Tibial nerve (tissue), 4 donors: Measurements from ENCODE around the gene TEX101. TPM values are rescaled to one million over a fixed set of nuclear protein-coding genes. Genes with fewer than 3 reads are reported as not detected.

Source experiments
- DNase-seq, 2 donors: peaks; one replicate each; pipeline ENCODE4 v3.0.0-alpha.2; 2019; ENCODE audit warnings: low spot score in 2 of 2
- H3K27ac ChIP-seq, 4 donors: fragments of 200-600 bp; sonication (generic) in 3 of 4; one replicate each; pipeline ENCODE4 v1.5.1; 2017 to 2019; ENCODE audit warnings: mild to moderate bottlenecking in 1 of 4
- H3K27me3 ChIP-seq, 2 donors: fragments of 200-600 bp; sonication (generic) in 1 of 2; one replicate each; pipeline versions ENCODE4 v1.5.1 to v1.6.0; 2017 to 2019
- H3K36me3 ChIP-seq, 3 donors: fragments of 200-600 bp; sonication (generic); one replicate each; pipeline ENCODE4 v1.5.1; 2018 to 2019
- H3K4me1 ChIP-seq, 4 donors: fragments of 200-600 bp; sonication (generic) in 3 of 4; one replicate each; pipeline ENCODE4 v1.5.1; 2017 to 2019
- H3K4me3 ChIP-seq, 4 donors: fragments of 200-600 bp; sonication (generic) in 3 of 4; one replicate each; pipeline ENCODE4 v1.5.1; 2017 to 2019; ENCODE audit warnings: mild to moderate bottlenecking in 1 of 4, moderate library complexity in 1 of 4
- H3K9me3 ChIP-seq, 4 donors: fragments of 200-600 bp; sonication (generic) in 3 of 4; one replicate each; pipeline ENCODE4 v1.5.1; 2017 to 2019
- CTCF ChIP-seq, 5 experiments: fragments of 200-600 bp in 3 of 5; fragments of 450-650 bp in 2 of 5; sonication (generic) in 3 of 5; IDR thresholded peaks; one replicate each; pipeline ENCODE4 v1.5.1; 2016 to 2019; ENCODE audit warnings: antibody characterized with exemption in 5 of 5, mild to moderate bottlenecking in 3 of 5, moderate library complexity in 2 of 5
- EP300 ChIP-seq, 2 donors: sonication (generic); formaldehyde crosslinking; IDR thresholded peaks; one replicate each; pipeline ENCODE4 v1.6.1; 2017; ENCODE audit warnings: antibody characterized with exemption in 2 of 2, mild to moderate bottlenecking in 1 of 2
- POLR2A ChIP-seq, 2 donors: fragments of 450-650 bp; IDR thresholded peaks; one replicate each; pipeline ENCODE4 v1.6.1; 2017; ENCODE audit warnings: antibody characterized with exemption in 2 of 2, mild to moderate bottlenecking in 2 of 2, moderate library complexity in 2 of 2
- WGBS, 2 donors: methylation state at CpG; one replicate each; pipeline ENCODE4 v1.1.5; 2018; 5-methylcytosine and 5-hydroxymethylcytosine counted together
- total RNA-seq, 4 donors: library from RNA; depleted of rRNA; stranded (reverse); fragments of >200 nt; gene quantifications; one replicate each; pipeline ENCODE4 v1.1.0, GENCODE V29; 2016

Gene TEX101
- total RNA-seq, 4 donors from 2014 or later: not detected

DNA sequence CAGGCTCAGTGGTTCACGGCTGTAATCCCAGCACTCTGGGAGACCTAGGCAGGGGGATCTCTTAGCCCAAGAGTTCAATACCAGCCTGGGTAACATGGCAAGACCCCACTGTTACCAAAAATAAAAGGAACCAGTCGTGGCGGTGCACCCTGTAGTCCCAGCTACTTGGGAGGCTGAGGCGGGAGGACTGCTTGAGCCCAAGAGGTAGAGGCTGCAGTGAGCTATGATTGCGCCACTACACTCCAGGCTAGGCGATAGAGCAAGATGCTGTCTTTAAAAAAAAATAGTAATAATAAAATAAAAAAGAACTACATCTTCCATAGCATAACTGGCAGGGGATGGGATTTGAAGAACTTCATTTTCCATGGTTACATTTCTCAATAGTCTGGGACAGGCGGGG is 47.7 kb downstream of the TEX101 start:
- H3K27ac ChIP-seq: peak overlapping the region in 1 of 4 donors; percentile 88
- no peak for DNase-seq
- peaks cover 0 to 8% (median 0%) of the 10 kb centered on the region in 3 donors for H3K36me3 ChIP-seq
- H3K9me3 ChIP-seq: no peaks in the 10 kb centered on the region
- H3K4me1 ChIP-seq: peaks cover 0 to 22% (median 6%) of the 10 kb centered on the region in 4 donors
- no peak overlapping the region for H3K4me3 ChIP-seq
- 91 to 92% methylated on average over 7 of the region's 7 CpGs for WGBS, 2 donors
- no peaks in the 10 kb centered on the region for H3K27me3 ChIP-seq
- TF ChIP-seq EP300 (IDR thresholded peaks at IDR 0.05) (no peak), CTCF (IDR thresholded peaks at IDR 0.05) (no peak), POLR2A (IDR thresholded peaks at IDR 0.05) (no peak)

DNA sequence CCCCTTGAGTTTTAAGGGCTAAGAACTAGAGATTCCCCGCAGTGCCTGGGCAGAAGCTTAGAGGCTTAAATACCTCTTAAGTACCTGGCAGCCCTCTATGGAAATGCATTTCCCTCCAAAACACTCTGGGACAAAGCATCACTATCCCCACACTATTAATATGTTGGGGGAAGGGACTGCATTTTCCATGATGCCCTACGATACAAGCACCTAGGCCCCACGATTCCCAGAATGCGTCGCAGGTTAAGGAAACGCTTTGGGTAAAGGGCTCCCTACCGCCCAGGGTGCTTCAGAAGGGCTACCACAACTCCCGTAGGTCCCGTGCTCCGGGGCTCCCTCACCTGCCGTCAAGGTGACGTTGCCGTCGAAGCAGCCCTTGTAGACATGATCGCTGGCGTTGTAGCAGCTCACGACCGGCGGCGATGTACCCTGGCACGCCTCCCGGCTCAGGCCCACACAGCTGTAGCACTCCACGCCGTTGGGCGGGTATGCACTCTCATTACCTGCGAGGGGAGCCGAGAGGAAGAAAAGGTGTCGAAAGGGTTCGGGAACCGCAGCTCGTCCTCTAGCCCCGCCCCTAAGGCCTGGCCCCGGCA is 48.2 kb downstream of the TEX101 start:
- no peaks in the 10 kb centered on the region for H3K9me3 ChIP-seq
- H3K27me3 ChIP-seq: no peaks in the 10 kb centered on the region
- WGBS, 2 donors: 13% methylated on average over 17 to 33 of the region's 33 CpGs
- no peak for TF ChIP-seq EP300 (IDR thresholded peaks at IDR 0.05)
- no peak for TF ChIP-seq POLR2A (IDR thresholded peaks at IDR 0.05)
- TF ChIP-seq CTCF (IDR thresholded peaks at IDR 0.05): no peak
- DNase-seq: no peak
- H3K36me3 ChIP-seq: peaks cover 0 to 8% (median 0%) of the 10 kb centered on the region in 3 donors
- H3K4me3 ChIP-seq: peak overlapping the region; percentile 50 to 80 (median 64)
- H3K27ac ChIP-seq: peak overlapping the region; percentile 84 to 98 (median 92)
- H3K4me1 ChIP-seq: peaks cover 0 to 22% (median 6%) of the 10 kb centered on the region in 4 donors

DNA sequence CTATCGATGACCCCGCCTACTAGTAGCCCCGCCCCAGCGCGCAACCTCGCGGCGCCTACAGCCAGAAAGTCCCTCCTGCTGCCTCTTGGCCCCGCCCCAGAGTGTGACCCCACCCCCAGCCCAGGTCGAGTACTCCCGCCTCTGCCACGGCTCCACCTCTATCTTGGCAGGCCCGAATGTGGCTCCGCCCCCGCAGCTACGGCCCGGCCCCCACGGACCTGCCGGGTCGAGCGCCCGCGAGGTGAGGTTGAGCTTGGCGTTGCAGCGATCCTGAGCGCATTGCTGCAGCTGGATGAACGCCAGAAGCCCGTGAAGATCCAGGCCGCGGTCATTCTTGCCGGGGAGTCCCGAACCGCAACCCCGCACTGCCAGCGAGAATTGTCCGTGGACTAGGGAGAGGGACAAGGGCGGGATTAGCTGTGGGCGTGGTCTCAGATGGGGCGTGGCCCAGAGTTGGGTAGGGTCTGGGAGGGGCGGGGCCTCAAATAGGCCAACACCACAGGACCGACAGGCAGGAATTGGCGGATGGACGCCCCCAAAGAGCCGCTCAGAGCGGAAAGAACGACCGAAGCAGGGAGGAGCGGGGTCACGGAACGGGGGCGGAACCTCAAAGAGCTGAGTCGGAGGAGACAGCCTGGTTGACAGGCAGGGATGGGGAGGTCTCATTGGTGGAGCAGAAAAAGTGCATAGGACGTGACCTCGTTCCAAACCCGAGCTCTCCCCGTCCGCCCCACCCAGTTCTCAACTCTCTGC is 48.9 kb downstream of the TEX101 start:
- Histone ChIP-seq H3K27me3 (no peaks in the 10 kb centered on the region), H3K9me3 (no peaks in the 10 kb centered on the region), H3K4me3 (peak overlapping the region; percentile 50 to 80 (median 64)), H3K36me3 (peaks cover 0 to 8% (median 0%) of the 10 kb centered on the region in 3 donors), H3K4me1 (peaks cover 0 to 22% (median 6%) of the 10 kb centered on the region in 4 donors), H3K27ac (peak overlapping the region; percentile 84 to 98 (median 92))
- TF ChIP-seq POLR2A (IDR thresholded peaks at IDR 0.05) (peak; percentile 9 to 70), CTCF (IDR thresholded peaks at IDR 0.05) (peak in 1 of 5 experiments; percentile 14), EP300 (IDR thresholded peaks at IDR 0.05) (peak in 1 of 2 donors; percentile 82)
- WGBS, 2 donors: 0% methylated on average over 24 to 42 of the region's 57 CpGs
- DNase-seq: peak; percentile 96 to 99

DNA sequence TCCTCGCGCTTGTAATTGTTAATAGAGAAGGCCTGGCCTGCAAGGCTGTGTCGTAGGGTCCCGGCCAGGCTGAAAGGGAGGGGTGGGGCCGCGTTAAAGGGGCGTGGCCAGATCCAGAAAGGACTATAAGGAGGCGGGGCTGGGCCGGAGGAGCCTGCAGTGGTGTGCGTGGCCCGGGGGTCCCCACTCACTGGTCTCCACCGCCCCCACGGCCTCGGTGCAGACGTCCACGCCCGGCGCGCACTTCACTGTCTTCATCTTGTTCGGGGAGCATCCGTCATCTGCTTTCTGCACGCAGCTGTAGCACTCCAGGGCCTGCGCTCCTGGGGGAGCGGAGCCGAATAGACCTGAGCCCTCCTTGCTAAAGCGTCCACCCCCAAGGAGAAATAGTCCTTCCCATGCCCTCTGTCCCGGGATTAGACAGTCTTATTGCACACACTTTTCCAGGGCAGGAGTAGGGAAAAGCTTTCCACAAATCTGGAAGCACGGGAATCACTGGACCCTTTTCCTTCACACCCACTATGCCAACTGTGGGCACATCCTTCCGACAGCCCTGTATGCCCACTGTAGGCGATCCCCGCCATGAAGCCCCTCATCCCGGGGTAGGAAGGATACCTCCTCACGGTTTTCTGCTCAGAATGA is 49.6 kb downstream of the TEX101 start:
- H3K27ac ChIP-seq: peak overlapping the region; percentile 84 to 98 (median 92)
- 10 to 13% methylated on average over 21 to 28 of the region's 33 CpGs for WGBS, 2 donors
- no peaks in the 10 kb centered on the region for H3K27me3 ChIP-seq
- TF ChIP-seq CTCF (IDR thresholded peaks at IDR 0.05) (no peak), EP300 (IDR thresholded peaks at IDR 0.05) (peak in 1 of 2 donors; percentile 3)
- no peaks in the 10 kb centered on the region for H3K9me3 ChIP-seq
- peaks cover 0 to 22% (median 6%) of the 10 kb centered on the region in 4 donors for H3K4me1 ChIP-seq
- peak overlapping the region; percentile 50 to 80 (median 64) for H3K4me3 ChIP-seq
- H3K36me3 ChIP-seq: peaks cover 0 to 8% (median 0%) of the 10 kb centered on the region in 3 donors
- peak; percentile 71 to 84 for DNase-seq
